ENCODE results near the gene PAPLN.

PAPLN gene

DNA sequence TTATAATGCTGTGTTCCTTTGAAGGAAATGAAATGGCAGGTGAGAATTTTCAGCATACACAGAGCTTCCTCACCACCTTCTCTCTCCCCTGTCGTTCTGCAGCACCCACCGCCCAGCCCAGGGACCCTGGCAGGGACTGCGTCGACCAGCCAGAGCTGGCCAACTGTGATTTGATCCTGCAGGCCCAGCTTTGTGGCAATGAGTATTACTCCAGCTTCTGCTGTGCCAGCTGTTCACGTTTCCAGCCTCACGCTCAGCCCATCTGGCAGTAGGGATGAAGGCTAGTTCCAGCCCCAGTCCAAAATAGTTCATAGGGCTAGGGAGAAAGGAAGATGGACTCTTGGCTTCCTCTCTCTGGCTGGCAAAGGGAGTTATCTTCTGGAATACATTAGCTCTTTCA, 35.1 kb downstream of the PAPLN start:
- TF ChIP-seq CTCF (IDR thresholded peaks at IDR 0.05; ENCODE audit: insufficient read depth, low read depth, low read length, missing control alignments) = no peak
- no peak overlapping the region for H3K4me3 ChIP-seq (ENCODE audit: low read length)
- DNase-seq (ENCODE audit: low read depth) = no peak

DNA sequence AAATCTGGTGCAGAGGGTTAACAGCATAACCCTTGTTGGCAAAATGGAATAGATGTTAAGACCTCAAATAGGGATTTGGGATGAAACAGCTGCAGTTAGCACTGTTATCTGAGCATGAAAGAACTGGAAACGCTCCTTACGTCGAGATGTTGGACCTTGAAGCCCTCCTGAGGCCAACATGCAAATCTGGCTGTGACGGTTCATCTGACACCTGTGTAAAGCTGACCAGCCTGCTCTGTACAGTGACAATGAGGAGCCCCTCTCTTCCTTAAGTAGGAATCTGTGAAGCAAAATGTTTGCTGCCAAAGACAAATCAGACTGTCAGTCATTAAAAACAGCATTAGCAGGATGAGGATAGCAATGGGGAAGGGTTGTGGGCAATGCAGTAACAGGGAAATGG, 36.5 kb downstream of the PAPLN start:
- DNase-seq (ENCODE audit: low read depth) = no peak
- no peak for TF ChIP-seq CTCF (IDR thresholded peaks at IDR 0.05; ENCODE audit: insufficient read depth, low read depth, low read length, missing control alignments)

DNA sequence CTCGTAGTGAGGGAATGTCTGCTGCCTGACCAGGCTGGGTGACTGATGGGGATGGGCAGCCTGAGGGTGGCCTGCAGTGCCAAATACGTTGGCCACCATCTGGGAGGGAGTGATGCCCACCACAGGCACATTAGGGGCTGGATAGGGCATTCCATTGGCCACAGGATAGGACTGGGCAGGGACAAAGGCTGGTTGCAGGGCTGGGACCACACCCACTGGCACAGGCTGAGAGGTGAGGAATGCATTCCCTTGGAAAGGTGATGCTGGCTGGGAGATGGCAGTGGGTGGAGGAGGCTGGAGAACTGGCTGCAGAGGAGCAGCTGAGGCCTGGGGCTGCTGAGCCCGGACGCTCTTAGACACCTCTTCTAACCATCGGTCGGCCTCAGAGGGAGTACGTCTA, 39.5 kb downstream of the PAPLN start:
- no peak overlapping the region for H3K4me3 ChIP-seq (ENCODE audit: low read length)
- no peak for TF ChIP-seq CTCF (IDR thresholded peaks at IDR 0.05; ENCODE audit: insufficient read depth, low read depth, low read length, missing control alignments)
- no peak for DNase-seq (ENCODE audit: low read depth)

More for the DNA sequence above, 36.5 kb downstream of the PAPLN start:
- no peak overlapping the region for H3K4me3 ChIP-seq (ENCODE audit: low read length)

- DNase-seq (ENCODE audit: low read depth) = no peak
- TF ChIP-seq CTCF (IDR thresholded peaks at IDR 0.05; ENCODE audit: insufficient read depth, low read depth, low read length, missing control alignments) = no peak
- H3K4me3 ChIP-seq (ENCODE audit: low read length) = no peak overlapping the region
These were observed 40.1 kb downstream of the PAPLN start for GRCh38 chr14:73277376-73277775.

GRCh38 chr14:73280903-73281302, 43.6 kb downstream of the PAPLN start:
- no peak overlapping the region for H3K4me3 ChIP-seq (ENCODE audit: low read length)
- DNase-seq (ENCODE audit: low read depth) = no peak
- TF ChIP-seq CTCF (IDR thresholded peaks at IDR 0.05; ENCODE audit: insufficient read depth, low read depth, low read length, missing control alignments) = no peak

GRCh38 chr14:73283608-73284379, 46.5 kb downstream of the PAPLN start:
- no peak overlapping the region for H3K4me3 ChIP-seq (ENCODE audit: low read length)
- DNase-seq (ENCODE audit: low read depth) = peak; percentile 42

More at GRCh38 chr14:73283608-73284379, 46.5 kb downstream of the PAPLN start:
- TF ChIP-seq CTCF (IDR thresholded peaks at IDR 0.05; ENCODE audit: insufficient read depth, low read depth, low read length, missing control alignments) = peak; percentile 48
